GM12801 (cell line): ENCODE results near the gene ARID1A.

Source experiments
- TF ChIP-seq, protein P1 (sequence below): IDR thresholded peaks from one replicate; pipeline ENCODE4 v1.5.1; 2011; ENCODE audit warnings: control low read depth; ENCODE audit not compliant: insufficient read length; ENCODE audit errors: extremely low read depth

Gene ARID1A

DNA sequence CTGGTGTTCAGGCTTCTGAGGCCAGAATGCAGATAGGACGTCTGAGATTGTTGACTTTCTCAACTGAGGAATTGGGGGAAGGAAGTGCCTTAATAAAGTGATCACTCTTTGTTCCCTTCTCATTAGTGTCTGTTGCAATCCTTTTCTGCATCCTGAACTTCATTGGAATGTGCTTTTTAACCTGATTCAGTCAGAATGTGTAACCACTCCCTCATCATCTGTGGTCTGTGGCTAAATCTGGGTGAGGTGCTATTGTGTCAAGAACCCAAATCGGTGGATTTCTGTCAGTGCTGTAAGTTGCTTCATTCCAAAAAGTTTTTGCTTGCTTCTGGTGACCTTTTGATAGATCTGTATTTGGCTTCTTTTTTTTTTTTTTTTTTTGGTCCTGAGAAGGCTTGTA, 38.2 kb downstream of the ARID1A start:
- TF ChIP-seq, protein P1, sequence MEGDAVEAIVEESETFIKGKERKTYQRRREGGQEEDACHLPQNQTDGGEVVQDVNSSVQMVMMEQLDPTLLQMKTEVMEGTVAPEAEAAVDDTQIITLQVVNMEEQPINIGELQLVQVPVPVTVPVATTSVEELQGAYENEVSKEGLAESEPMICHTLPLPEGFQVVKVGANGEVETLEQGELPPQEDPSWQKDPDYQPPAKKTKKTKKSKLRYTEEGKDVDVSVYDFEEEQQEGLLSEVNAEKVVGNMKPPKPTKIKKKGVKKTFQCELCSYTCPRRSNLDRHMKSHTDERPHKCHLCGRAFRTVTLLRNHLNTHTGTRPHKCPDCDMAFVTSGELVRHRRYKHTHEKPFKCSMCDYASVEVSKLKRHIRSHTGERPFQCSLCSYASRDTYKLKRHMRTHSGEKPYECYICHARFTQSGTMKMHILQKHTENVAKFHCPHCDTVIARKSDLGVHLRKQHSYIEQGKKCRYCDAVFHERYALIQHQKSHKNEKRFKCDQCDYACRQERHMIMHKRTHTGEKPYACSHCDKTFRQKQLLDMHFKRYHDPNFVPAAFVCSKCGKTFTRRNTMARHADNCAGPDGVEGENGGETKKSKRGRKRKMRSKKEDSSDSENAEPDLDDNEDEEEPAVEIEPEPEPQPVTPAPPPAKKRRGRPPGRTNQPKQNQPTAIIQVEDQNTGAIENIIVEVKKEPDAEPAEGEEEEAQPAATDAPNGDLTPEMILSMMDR: no peak

DNA sequence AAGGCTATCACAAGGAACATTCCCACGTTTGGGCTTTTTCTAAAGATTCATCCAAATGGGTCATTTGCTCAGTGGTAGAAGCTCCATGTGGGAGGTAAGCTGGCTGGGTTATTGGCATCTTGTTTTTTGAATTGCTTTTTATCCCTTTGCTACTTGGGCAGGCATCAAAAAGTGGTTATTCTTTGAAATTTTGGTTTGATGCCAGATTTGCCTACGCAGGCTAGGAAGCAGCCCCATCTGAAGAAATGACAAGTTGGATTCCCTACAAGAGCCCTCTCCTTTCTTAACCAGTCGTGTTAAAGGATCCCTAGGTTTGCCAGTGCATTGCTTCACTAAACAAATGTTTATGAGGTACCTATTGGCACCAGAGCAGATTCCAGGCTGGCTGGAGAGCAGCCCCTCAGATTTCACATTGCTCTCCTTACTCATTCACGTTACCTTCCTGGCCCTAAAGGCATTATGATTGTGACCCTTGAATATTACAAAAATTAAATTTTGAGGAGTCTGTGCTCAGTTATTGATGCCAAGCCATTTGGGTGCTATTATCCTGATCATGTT, 38.8 kb downstream of the ARID1A start:
- TF ChIP-seq, protein P1: no peak

DNA sequence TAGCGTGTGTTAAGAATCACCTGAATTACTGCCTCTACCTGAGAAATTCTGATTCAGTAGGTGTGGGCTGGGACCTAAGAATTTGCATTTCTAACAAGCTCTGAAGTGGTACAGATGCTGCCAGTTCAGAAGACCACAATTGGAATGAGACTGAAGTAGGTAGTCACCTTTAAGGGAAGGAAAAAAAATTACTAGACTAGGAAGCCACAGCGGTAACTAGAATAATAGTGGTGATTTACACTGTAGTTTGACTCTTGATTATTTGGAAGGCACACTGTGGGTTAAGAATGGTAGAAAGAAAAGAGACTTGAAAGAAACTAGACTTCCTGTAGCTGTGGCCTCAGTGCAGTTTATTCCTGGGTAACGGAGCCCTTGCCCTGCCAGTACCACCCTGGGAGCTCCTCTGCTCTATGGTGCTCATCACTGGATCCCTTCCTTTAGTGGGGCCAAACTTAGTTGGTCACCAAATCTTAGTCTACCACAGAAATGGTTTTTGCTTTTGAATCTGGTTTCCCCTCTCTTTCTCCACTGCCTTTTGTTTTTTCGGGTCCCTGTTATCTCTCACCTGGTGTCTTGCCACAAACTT, 43.6 kb downstream of the ARID1A start:
- TF ChIP-seq, protein P1: no peak

DNA sequence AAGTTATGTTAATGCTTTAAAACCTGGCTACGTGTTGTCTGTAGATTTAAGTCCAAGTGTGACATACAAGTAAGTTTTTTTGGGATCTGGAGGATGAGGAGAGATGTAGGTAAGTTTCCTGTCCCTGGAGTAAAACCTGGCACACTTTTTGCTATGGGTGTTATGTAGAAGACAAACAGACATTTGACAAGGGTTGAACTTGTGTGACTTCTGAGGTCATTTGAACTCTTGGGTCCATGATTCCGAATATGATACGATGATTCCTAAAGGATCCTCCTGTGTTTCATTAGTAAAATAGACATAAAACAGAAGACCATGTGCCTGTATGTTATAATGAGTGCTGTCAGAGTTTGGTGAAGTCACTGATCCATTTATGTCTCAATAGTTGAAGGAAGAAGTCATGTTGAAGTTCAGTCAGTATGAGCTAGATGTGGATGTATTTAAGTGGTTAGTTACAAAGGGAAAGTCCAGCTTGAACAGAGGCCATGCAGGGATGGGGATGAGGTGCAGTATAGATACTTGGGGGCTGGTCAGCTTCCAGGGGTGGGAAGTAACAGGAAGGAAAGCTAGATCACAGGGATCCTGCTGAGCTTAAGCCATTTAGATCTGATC, 44.3 kb downstream of the ARID1A start:
- TF ChIP-seq, protein P1: no peak

DNA sequence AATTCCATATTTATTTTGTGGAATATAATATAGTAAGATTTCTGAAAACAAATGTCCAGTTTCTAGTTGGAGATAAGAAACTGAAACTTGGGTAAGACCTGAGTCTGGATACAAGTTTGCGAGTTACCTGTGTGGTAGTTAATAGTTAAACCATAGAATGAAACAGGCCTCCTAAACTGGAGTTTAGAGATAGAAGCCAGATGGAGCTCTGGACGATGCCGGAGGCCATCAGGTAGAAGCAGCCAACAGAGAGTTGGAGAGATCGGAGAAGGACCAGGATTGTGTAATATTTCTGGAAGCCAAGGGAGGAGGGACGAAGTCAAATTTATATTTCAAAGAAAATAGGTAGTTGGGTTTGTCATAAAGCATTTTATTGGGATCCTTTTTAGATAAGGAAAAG, 45.1 kb downstream of the ARID1A start:
- TF ChIP-seq, protein P1: no peak

DNA sequence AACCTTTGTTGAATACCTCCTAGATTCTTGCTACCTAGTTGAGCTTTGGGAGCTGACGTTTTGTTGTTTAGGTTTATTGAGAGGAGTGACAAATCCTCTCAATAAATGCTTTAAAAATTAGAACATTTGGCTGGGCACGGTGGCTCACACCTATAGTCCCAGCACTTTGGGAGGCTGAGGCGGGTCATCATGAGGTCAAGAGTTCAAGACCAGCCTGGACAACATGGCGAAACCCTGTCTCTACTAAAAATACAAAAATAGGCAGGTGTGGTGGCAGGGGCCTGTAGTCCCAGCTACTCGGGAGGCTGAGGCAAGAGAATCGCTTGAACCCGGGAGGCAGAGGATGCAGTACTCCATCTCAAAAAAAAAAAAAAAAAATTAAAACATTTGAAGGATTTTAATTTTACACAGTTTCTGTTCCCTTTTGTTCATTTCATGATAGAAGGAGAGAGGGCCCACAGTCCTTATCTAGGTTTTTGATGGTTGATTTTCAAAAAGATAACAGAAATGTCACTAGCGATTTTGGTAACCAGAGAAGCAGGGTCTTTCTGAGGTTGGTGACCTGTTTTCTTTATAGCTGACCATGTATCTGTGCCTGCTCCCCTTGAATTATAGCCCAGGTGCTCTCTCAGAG, 47.7 kb downstream of the ARID1A start:
- TF ChIP-seq, protein P1: no peak

DNA sequence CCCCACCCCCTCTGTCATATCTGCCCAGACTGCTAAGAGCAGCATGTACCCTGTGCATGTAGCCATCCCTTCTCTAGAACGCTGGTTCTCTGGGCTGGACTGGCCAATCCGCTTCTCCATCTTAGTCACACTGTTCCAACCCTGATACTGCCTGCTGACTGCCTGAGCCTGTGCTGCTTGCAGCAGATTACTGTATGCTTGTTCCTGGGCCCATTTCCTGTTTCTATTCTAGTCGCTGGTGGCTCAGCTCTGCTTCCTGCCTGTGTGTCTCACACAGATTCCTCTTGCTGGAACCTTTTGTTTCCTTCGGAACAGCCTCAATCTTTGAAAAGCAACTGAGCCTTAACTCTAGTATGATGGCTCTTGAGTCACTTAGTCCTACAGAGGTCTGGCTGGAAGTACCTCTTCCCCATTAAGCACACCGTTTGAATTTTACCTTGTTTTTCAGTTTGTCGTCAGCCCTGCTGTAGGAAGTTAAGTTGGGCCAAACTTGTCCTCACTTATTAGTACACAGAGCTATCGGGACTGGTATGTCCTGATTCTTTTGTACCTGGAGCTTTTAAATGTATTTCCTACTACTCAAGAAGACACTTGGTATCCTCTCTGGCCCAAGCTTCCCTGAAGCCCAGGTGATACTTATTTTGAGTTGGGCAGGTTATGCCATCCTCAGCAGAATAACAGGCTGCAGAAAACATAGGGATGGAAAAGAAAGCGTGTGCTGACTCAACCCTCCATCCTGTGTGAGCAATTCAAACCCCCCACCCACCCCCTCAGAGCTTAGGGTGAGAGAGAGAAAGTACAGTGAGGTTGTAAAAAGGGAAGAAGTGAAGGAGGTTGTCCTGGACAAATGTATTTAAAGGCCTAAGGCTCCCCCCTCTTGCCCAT, 48.5 kb downstream of the ARID1A start:
- TF ChIP-seq, protein P1: no peak
